SHP77 (cell line): Measurements from ENCODE around the gene TEX22.

Experiments
- DNase-seq, 2 experiments: peaks; one replicate each; lab custom pipeline; 2025; lab: John Stamatoyannopoulos, UW

TEX22 gene

GRCh38 chr14:105439710-105440553 is 41.6 kb downstream of the TEX22 start:
- DNase-seq: peak; percentile 52 to 67

- no peak for DNase-seq
These were observed 42.2 kb downstream of the TEX22 start for GRCh38 chr14:105440554-105440900.

GRCh38 chr14:105440992-105441391 is 42.7 kb downstream of the TEX22 start:
- no peak for DNase-seq

GRCh38 chr14:105442125-105442524 is 43.8 kb downstream of the TEX22 start:
- DNase-seq: no peak

- DNase-seq: no peak
These were observed 44.5 kb downstream of the TEX22 start for GRCh38 chr14:105442834-105443233.

- no peak for DNase-seq
These were observed 46.5 kb downstream of the TEX22 start for GRCh38 chr14:105444859-105445258.

GRCh38 chr14:105445290-105445689 is 47.0 kb downstream of the TEX22 start:
- no peak for DNase-seq

- DNase-seq: no peak
These were observed 47.8 kb downstream of the TEX22 start for GRCh38 chr14:105445901-105446845.

GRCh38 chr14:105446971-105447370 is 48.6 kb downstream of the TEX22 start:
- DNase-seq: no peak

GRCh38 chr14:105447651-105448640 is 49.6 kb downstream of the TEX22 start:
- no peak for DNase-seq

GRCh38 chr14:105448706-105449111 is 50.4 kb downstream of the TEX22 start:
- DNase-seq: no peak

GRCh38 chr14:105449276-105450122 is 51.2 kb downstream of the TEX22 start:
- DNase-seq: no peak

- DNase-seq: no peak
These were observed 51.8 kb downstream of the TEX22 start for GRCh38 chr14:105450123-105450505.

- DNase-seq: no peak
These were observed 52.8 kb downstream of the TEX22 start for GRCh38 chr14:105450864-105451720.

GRCh38 chr14:105452963-105453362 is 54.6 kb downstream of the TEX22 start:
- no peak for DNase-seq

GRCh38 chr14:105453847-105454246 is 55.5 kb downstream of the TEX22 start:
- DNase-seq: no peak

- DNase-seq: no peak
These were observed 56.8 kb downstream of the TEX22 start for GRCh38 chr14:105455086-105455640.

GRCh38 chr14:105455766-105456660 is 57.7 kb downstream of the TEX22 start:
- no peak for DNase-seq
